OCI-LY7 (cell line): ENCODE results near the gene ID1. TPM values are rescaled to one million over a fixed set of nuclear protein-coding genes. Genes with fewer than 3 reads are reported as not detected.
A peak's percentile ranks its signal among the peaks of the same experiment; 100 is the strongest.

Experiments used
- BruUV-seq: library from RNA; stranded (reverse); fragments of 400-500 nt; replicated peaks from 2 replicates; lab custom pipeline; 2021; lab: Mats Ljungman, UMichigan
- CTCF ChIA-PET: fragments of 300-600 bp; sonication (Branson Sonifier 250); formaldehyde crosslinking; loops from one replicate; lab custom pipeline; 2022; ENCODE audit warnings: antibody characterized with exemption; ENCODE audit not compliant: unreplicated experiment; lab: Charles Lee
- POLR2A ChIA-PET: fragments of 300-600 bp; sonication (Branson Sonifier 250); formaldehyde crosslinking; loops from one replicate; lab custom pipeline; 2022; ENCODE audit warnings: antibody characterized with exemption; lab: Charles Lee
- DNase-seq: peaks from one replicate; pipeline ENCODE4 v3.0.0-alpha.2; 2015; ENCODE audit warnings: low spot score
- H2AFZ ChIP-seq: fragments of 200-600 bp; sonication (generic), shearing (Covaris generic); 2 replicates; pipeline ENCODE4 v1.6.1; 2014; ENCODE audit warnings: mild to moderate bottlenecking, antibody characterized with exemption, low read length, moderate library complexity
- H3K27ac ChIP-seq: fragments of 200-600 bp; sonication (generic); 2 replicates; pipeline ENCODE4 v1.5.1; 2014; ENCODE audit warnings: mixed run types, low read depth, mild to moderate bottlenecking, moderate library complexity, low read length, inconsistent platforms; ENCODE audit not compliant: poor library complexity, severe bottlenecking
- H3K36me3 ChIP-seq: fragments of 200-600 bp; sonication (generic); 2 replicates; pipeline ENCODE4 v1.6.1; 2014; ENCODE audit warnings: mild to moderate bottlenecking, antibody characterized with exemption, low read length, moderate library complexity, mixed read lengths; ENCODE audit not compliant: insufficient read depth
- H3K4me1 ChIP-seq: fragments of 200-600 bp; sonication (generic); 2 replicates; pipeline ENCODE4 v1.5.1; 2014; ENCODE audit warnings: mild to moderate bottlenecking, low read length; ENCODE audit not compliant: insufficient read depth, poor library complexity, severe bottlenecking
- H3K4me2 ChIP-seq: fragments of 200-600 bp; sonication (generic); 2 replicates; pipeline ENCODE4 v1.6.1; 2014; ENCODE audit warnings: mild to moderate bottlenecking, low read length
- H3K4me3 ChIP-seq: fragments of 200-600 bp; sonication (generic); 2 replicates; pipeline ENCODE4 v1.5.1; 2014; ENCODE audit warnings: mild to moderate bottlenecking, low read depth, low read length; ENCODE audit not compliant: poor library complexity, severe bottlenecking
- H3K79me2 ChIP-seq: fragments of 200-600 bp; sonication (generic); 2 replicates; pipeline ENCODE4 v1.6.1; 2016; ENCODE audit warnings: low read depth, mild to moderate bottlenecking, low read length, moderate library complexity, mixed read lengths; ENCODE audit not compliant: insufficient read depth
- H3K9me2 ChIP-seq: fragments of 200-600 bp; sonication (generic); 2 replicates; pipeline ENCODE4 v1.6.1; 2016; ENCODE audit warnings: mild to moderate bottlenecking, low read length, mixed read lengths; ENCODE audit not compliant: insufficient read depth
- H3K9me3 ChIP-seq: fragments of 200-600 bp; sonication (generic); 2 replicates; pipeline ENCODE4 v1.6.1; 2014; ENCODE audit warnings: mild to moderate bottlenecking, mixed run types, low read length, mixed read lengths
- H4K20me1 ChIP-seq: fragments of 200-600 bp; sonication (generic); 2 replicates; pipeline ENCODE4 v1.6.1; 2014; ENCODE audit warnings: mild to moderate bottlenecking, antibody characterized with exemption, low read length, moderate library complexity, mixed read lengths; ENCODE audit not compliant: insufficient read depth
- CTCF ChIP-seq: fragments of 200-600 bp; sonication (generic); conservative IDR thresholded peaks from 2 replicates; pipeline ENCODE4 v1.5.1; 2014; ENCODE audit warnings: mild to moderate bottlenecking, antibody characterized with exemption, low read length, moderate library complexity, mixed read lengths
- EZH2phosphoT487 ChIP-seq: fragments of 200-600 bp; sonication (generic); IDR thresholded peaks from 2 replicates; pipeline ENCODE4 v1.6.1; 2018; ENCODE audit warnings: low read depth, borderline replicate concordance, mild to moderate bottlenecking, mixed run types, antibody characterized with exemption, low read length, moderate library complexity, mixed read lengths
- intact Hi-C: fragments of 100-400 bp; cut with micrococcal nuclease; formaldehyde crosslinking; loops from one replicate; pipeline ENCODE4 v1.10.0; 2022; ENCODE audit not compliant: unreplicated experiment
- total RNA-seq, 2 experiments: library from RNA; depleted of rRNA in 1 of 2; stranded (reverse); fragments of >200 nt in 1 of 2; shearing (Covaris generic) in 1 of 2; gene quantifications; 2 replicates each; pipeline ENCODE4 v1.2.3, GENCODE V29; 2014 to 2022

ID1 gene
- total RNA-seq, 2 experiments from 2014 or later = 3.3 to 3.6 TPM

- POLR2A ChIA-PET = no interaction called here
- no peak overlapping the region for H3K27ac ChIP-seq
These were observed 35.7 kb upstream of the ID1 start for GRCh38 chr20:31569163-31570020.

GRCh38 chr20:31570021-31570463, 35.0 kb upstream of the ID1 start:
- H3K4me3 ChIP-seq = no peak overlapping the region
- no peaks in the 10 kb centered on the region for H3K9me2 ChIP-seq
- POLR2A ChIA-PET = no interaction called here
- intact Hi-C loops = no loop called here
- BruUV-seq = no TSS peak
- H2AFZ ChIP-seq = no peak overlapping the region
- no peaks in the 10 kb centered on the region for H3K79me2 ChIP-seq
- H3K27ac ChIP-seq = no peak overlapping the region
- H3K4me1 ChIP-seq = peaks cover 42% of the 10 kb centered on the region
- H3K9me3 ChIP-seq = no peaks in the 10 kb centered on the region
- H3K4me2 ChIP-seq = no peak overlapping the region
- no peaks in the 10 kb centered on the region for H4K20me1 ChIP-seq
- CTCF ChIA-PET = interaction anchor here (0.6 to 2.8 kb wide), 6 partner anchors 10 to 789 kb away, joined by 3 to 19 read pairs (median 4); partner anchors contain the start of gene ID1
- H3K36me3 ChIP-seq = peaks cover 35% of the 10 kb centered on the region; the same call in 1 of the 2 replicates
- DNase-seq = no peak
- no peak for TF ChIP-seq EZH2phosphoT487
- no peak for TF ChIP-seq CTCF

More at GRCh38 chr20:31569163-31570020, 35.7 kb upstream of the ID1 start:
- CTCF ChIA-PET = interaction anchor here (0.6 to 2.8 kb wide), 7 partner anchors 10 to 789 kb away, joined by 3 to 19 read pairs (median 4); partner anchors contain the start of gene ID1
- BruUV-seq = no TSS peak
- Histone ChIP-seq H3K79me2 (no peaks in the 10 kb centered on the region), H4K20me1 (no peaks in the 10 kb centered on the region), H3K4me2 (no peak overlapping the region), H3K4me1 (peaks cover 42% of the 10 kb centered on the region), H3K9me2 (no peaks in the 10 kb centered on the region), H3K4me3 (no peak overlapping the region), H3K36me3 (peaks cover 37% of the 10 kb centered on the region), H2AFZ (no peak overlapping the region), H3K9me3 (no peaks in the 10 kb centered on the region)
- peak; percentile 61 for DNase-seq
- TF ChIP-seq EZH2phosphoT487 (no peak), CTCF (peak; percentile 94)
- intact Hi-C loops = loop anchor here (5.0 kb wide), 1 partner anchor 153 kb away; the partner anchor contains the start of gene BCL2L1
